ENCODE measurements around the gene DNAH12. TPM values are rescaled to one million over a fixed set of nuclear protein-coding genes. Genes with fewer than 3 reads are reported as not detected.

DNAH12 gene
- total and polyA plus RNA-seq, 2 of the 13 experiments (the other 11 are each of a cell fraction or from before 2014, with no cell fraction given) = 0.11 TPM

DNA sequence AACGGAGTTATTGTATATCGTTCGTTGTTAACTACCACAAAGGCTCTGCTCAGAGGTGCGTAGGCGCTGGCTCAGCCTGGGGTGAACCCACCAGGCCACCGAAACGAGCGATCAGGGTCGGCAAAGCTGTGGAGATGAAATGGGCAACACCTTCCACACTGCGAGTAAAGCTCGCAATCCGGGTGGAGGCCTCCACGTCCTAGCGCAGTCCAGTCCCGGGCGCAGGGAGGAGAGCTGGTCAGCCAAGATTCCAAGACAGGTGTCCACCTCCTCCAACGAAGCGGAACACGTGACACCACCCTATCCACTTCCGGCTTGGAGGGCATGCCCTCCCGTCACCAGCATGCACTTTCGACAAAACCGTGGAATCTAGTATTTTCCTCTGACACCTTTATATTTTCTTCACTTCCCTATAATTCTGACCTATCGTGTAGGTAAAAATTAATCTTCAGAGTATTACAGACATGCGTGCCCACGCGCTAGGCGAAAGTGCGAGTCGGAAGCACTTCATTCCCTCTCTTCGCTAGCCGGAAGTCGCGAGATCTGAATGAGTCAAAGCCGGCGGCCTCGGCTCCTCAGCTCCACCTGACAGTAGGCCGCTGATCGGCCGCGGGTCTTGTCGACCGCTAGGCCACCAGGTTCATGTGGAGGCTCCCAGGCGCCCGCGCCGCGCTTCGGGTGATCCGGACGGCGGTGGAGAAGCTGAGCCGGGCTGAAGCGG, 11.8 kb upstream of the DNAH12 start, which contains the start of gene PDE12 (continued):
- TF ChIP-seq, protein P1, sequence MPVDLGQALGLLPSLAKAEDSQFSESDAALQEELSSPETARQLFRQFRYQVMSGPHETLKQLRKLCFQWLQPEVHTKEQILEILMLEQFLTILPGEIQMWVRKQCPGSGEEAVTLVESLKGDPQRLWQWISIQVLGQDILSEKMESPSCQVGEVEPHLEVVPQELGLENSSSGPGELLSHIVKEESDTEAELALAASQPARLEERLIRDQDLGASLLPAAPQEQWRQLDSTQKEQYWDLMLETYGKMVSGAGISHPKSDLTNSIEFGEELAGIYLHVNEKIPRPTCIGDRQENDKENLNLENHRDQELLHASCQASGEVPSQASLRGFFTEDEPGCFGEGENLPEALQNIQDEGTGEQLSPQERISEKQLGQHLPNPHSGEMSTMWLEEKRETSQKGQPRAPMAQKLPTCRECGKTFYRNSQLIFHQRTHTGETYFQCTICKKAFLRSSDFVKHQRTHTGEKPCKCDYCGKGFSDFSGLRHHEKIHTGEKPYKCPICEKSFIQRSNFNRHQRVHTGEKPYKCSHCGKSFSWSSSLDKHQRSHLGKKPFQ (CRISPR knock-in tag; IDR thresholded peaks at IDR 0.05; ENCODE audit: insufficient replicate concordance) = peak; percentile 57
- TF ChIP-seq ZNF430 (CRISPR knock-in tag; IDR thresholded peaks at IDR 0.05) = peak; percentile 98
- TF ChIP-seq, protein P2, sequence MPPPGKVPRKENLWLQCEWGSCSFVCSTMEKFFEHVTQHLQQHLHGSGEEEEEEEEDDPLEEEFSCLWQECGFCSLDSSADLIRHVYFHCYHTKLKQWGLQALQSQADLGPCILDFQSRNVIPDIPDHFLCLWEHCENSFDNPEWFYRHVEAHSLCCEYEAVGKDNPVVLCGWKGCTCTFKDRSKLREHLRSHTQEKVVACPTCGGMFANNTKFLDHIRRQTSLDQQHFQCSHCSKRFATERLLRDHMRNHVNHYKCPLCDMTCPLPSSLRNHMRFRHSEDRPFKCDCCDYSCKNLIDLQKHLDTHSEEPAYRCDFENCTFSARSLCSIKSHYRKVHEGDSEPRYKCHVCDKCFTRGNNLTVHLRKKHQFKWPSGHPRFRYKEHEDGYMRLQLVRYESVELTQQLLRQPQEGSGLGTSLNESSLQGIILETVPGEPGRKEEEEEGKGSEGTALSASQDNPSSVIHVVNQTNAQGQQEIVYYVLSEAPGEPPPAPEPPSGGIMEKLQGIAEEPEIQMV (CRISPR knock-in tag; IDR thresholded peaks at IDR 0.05; ENCODE audit: low read depth) = peak; percentile 85
- TF ChIP-seq, protein P3, sequence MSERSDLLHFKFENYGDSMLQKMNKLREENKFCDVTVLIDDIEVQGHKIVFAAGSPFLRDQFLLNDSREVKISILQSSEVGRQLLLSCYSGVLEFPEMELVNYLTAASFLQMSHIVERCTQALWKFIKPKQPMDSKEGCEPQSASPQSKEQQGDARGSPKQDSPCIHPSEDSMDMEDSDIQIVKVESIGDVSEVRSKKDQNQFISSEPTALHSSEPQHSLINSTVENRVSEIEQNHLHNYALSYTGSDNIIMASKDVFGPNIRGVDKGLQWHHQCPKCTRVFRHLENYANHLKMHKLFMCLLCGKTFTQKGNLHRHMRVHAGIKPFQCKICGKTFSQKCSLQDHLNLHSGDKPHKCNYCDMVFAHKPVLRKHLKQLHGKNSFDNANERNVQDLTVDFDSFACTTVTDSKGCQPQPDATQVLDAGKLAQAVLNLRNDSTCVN (CRISPR knock-in tag; IDR thresholded peaks at IDR 0.05; ENCODE audit: borderline replicate concordance) = peak; percentile 52; the same call in 1 of the 2 replicates
- TF ChIP-seq, protein P4, sequence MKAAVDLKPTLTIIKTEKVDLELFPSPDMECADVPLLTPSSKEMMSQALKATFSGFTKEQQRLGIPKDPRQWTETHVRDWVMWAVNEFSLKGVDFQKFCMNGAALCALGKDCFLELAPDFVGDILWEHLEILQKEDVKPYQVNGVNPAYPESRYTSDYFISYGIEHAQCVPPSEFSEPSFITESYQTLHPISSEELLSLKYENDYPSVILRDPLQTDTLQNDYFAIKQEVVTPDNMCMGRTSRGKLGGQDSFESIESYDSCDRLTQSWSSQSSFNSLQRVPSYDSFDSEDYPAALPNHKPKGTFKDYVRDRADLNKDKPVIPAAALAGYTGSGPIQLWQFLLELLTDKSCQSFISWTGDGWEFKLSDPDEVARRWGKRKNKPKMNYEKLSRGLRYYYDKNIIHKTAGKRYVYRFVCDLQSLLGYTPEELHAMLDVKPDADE (CRISPR knock-in tag; IDR thresholded peaks at IDR 0.05) = no peak; the same call in 1 of the 2 replicates
- TF ChIP-seq ZSCAN12 (CRISPR knock-in tag; IDR thresholded peaks at IDR 0.05) = no peak
- TF ChIP-seq HNF4G (IDR thresholded peaks at IDR 0.05; ENCODE audit: borderline replicate concordance, low read depth, low read length) = no peak
- TF ChIP-seq HNF4G (CRISPR knock-in tag; IDR thresholded peaks at IDR 0.05; ENCODE audit: borderline replicate concordance, low read depth) = no peak
- peak; percentile 79 for TF ChIP-seq CBX1 (IDR thresholded peaks at IDR 0.05; ENCODE audit: low read depth)
- peak; percentile 81; the same call in 1 of the 2 replicates for TF ChIP-seq ZNF354B (CRISPR knock-in tag; IDR thresholded peaks at IDR 0.05)
- TF ChIP-seq, protein P5, sequence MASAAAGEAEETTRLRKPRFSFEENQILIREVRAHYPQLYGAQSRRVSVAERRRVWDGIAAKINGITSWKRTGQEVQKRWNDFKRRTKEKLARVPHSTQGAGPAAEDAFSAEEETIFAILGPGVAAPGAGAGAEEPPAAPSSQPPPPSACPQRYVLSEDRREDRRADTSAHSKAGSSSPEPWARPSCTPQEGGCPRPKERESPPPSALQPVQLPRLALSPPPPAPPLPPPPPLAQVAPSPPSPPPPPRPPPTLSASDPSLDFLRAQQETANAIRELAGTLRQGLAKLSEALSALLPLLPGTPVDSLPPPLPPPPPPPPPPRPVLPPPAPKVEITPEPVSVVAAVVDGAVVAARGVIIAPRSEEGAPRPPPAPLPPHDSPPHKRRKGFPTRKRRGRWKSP (CRISPR knock-in tag; IDR thresholded peaks at IDR 0.05) = peak; percentile 38; the same call in 1 of the 2 replicates
- no peak for TF ChIP-seq ZNF207 (IDR thresholded peaks at IDR 0.05; ENCODE audit: borderline replicate concordance)
- peak; percentile 62; the same call in 1 of the 2 replicates for TF ChIP-seq KLF9 (CRISPR knock-in tag; IDR thresholded peaks at IDR 0.05; ENCODE audit: low read depth)
- peak; percentile 32 for TF ChIP-seq MED8 (CRISPR knock-in tag; IDR thresholded peaks at IDR 0.05; ENCODE audit: insufficient replicate concordance)
- no peak; the same call in 1 of the 2 replicates for TF ChIP-seq ZNF230 (CRISPR knock-in tag; IDR thresholded peaks at IDR 0.05)
- peak; percentile 99 for TF ChIP-seq ASH2L (IDR thresholded peaks at IDR 0.05; ENCODE audit: insufficient read length, low read depth, low read length)
- no peak for TF ChIP-seq ZNF549 (CRISPR knock-in tag; IDR thresholded peaks at IDR 0.05)
- TF ChIP-seq, protein P6, sequence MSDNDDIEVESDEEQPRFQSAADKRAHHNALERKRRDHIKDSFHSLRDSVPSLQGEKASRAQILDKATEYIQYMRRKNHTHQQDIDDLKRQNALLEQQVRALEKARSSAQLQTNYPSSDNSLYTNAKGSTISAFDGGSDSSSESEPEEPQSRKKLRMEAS (IDR thresholded peaks at IDR 0.05) = peak; percentile 99
- TF ChIP-seq SMYD3 (CRISPR knock-in tag; IDR thresholded peaks at IDR 0.05) = peak; percentile 91
- peak; percentile 85; the same call in 1 of the 2 replicates for TF ChIP-seq ZNF614 (CRISPR knock-in tag; IDR thresholded peaks at IDR 0.05; ENCODE audit: borderline replicate concordance)
- TF ChIP-seq NR1H2 (CRISPR knock-in tag; IDR thresholded peaks at IDR 0.05; ENCODE audit: borderline replicate concordance, low read depth) = no peak

Data from HepG2 (cell line).